Prostate gland (tissue), 2 donors: ENCODE data around the gene SLC25A3.

Experiments
- POLR2A ChIP-seq: fragments of 450-650 bp; IDR thresholded peaks from one replicate; pipeline ENCODE4 v1.6.1; 2016; ENCODE audit warnings: antibody characterized with exemption, mild to moderate bottlenecking
- POLR2AphosphoS5 ChIP-seq: sonication (generic); formaldehyde crosslinking; IDR thresholded peaks from one replicate; pipeline ENCODE4 v1.6.1; 2017; ENCODE audit warnings: antibody characterized with exemption
- TF ChIP-seq, protein P1 (sequence below), 4 experiments: fragments of 200-600 bp in 2 of 4; fragments of 450-650 bp in 2 of 4; sonication (generic) in 2 of 4; IDR thresholded peaks; 1 replicate in 3 of 4; 2 replicates in 1 of 4; pipeline ENCODE4 v1.5.1; 2016 to 2019; ENCODE audit warnings: antibody characterized with exemption in 4 of 4, mild to moderate bottlenecking in 2 of 4, moderate library complexity in 2 of 4

DNA sequence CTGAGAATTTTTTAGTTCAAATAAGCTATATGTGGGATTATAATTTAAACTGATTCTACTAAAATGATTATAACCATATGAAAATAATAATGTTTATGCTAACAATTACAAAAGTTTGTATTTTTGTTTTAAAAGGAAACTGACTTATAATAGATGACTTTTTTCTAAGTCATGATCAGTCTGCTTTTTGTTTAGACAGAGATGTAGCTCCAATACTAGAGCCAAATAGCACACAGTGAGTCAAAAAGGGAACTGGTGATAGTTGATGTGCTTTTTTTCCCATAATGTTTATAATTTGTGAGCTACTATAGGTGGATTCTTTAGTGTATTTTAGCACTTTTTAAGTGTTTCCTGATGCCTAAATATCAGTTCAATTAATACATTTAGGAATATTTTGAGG lies 49.8 kb upstream of the SLC25A3 start:
- TF ChIP-seq, protein P1, sequence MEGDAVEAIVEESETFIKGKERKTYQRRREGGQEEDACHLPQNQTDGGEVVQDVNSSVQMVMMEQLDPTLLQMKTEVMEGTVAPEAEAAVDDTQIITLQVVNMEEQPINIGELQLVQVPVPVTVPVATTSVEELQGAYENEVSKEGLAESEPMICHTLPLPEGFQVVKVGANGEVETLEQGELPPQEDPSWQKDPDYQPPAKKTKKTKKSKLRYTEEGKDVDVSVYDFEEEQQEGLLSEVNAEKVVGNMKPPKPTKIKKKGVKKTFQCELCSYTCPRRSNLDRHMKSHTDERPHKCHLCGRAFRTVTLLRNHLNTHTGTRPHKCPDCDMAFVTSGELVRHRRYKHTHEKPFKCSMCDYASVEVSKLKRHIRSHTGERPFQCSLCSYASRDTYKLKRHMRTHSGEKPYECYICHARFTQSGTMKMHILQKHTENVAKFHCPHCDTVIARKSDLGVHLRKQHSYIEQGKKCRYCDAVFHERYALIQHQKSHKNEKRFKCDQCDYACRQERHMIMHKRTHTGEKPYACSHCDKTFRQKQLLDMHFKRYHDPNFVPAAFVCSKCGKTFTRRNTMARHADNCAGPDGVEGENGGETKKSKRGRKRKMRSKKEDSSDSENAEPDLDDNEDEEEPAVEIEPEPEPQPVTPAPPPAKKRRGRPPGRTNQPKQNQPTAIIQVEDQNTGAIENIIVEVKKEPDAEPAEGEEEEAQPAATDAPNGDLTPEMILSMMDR (IDR thresholded peaks at IDR 0.05) = no peak
- TF ChIP-seq POLR2A = no peak
- no peak for TF ChIP-seq POLR2AphosphoS5
